PC-3 (cell line): ENCODE data around the gene SUMO3.

ENCODE experiments used
- CTCF ChIP-seq: fragments of 300-600 bp; sonication (generic); conservative IDR thresholded peaks from 2 replicates; pipeline ENCODE4 v1.5.1; 2017; ENCODE audit warnings: antibody characterized with exemption, low read depth, mild to moderate bottlenecking, low read length
- EZH2 ChIP-seq: fragments of 300-600 bp; sonication (generic); IDR thresholded peaks from one replicate; pipeline ENCODE4 v1.6.1; 2017; ENCODE audit warnings: antibody characterized with exemption, mild to moderate bottlenecking, low read length; ENCODE audit not compliant: unreplicated experiment
- EZH2phosphoT487 ChIP-seq: fragments of 300-600 bp; sonication (generic); IDR thresholded peaks from 2 replicates; pipeline ENCODE4 v1.6.1; 2018; ENCODE audit warnings: mild to moderate bottlenecking, antibody characterized with exemption, low read length, borderline replicate concordance

GRCh38 chr21:44790368-44790767 lies 27.5 kb downstream of the SUMO3 start:
- TF ChIP-seq EZH2phosphoT487 = no peak
- TF ChIP-seq CTCF = no peak
- TF ChIP-seq EZH2 = no peak
